HG02623 (cell line): ENCODE results near the gene SYT8.

Experiments
- ATAC-seq: cut with Tn5 transposase; IDR thresholded peaks from one replicate; pipeline ENCODE4 v1.9.1; 2021; ENCODE audit warnings: moderate library complexity; ENCODE audit not compliant: unreplicated experiment

SYT8 gene

DNA sequence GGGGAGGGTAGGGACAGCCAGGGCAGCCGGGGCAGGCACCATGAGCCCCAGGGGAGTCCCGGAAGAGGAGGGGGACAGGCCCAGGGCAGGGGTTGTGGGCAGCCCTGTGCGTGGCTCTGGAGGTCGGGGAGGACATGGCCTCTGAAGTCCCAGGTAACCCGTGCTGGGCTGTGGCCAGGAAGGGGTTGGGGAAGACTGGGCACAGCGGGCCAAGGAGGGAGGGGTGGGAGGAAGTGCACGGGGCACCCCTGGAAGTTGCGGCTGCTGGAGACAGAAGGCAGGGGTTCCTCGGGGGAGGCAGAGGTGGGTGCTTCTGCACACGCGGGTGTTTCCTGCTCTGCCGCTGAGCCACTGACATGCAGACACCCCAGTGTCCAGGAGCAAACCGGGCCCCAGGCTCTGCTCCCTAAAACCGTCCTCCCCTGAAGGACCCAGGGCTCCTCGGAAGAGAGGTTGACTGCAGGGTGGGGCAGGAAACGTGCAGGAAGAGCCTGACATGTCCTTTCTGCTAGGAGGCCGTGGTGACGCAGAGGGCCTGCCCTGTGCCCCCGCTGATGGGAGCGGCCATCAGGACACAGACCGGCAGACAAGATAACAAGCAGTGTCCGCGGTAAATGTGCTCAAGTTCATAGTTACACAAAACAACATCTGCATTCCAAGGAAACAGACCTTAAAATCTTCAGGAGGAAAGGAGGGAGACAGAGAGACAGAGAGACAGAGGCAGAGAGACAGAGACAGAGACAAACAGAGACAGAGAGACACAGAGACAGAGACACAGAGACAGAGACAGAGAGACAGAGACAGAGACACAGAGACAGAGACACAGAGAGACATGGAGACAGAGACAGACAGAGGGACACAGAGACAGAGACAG lies 9.7 kb downstream of the SYT8 start:
- ATAC-seq, result no peak

DNA sequence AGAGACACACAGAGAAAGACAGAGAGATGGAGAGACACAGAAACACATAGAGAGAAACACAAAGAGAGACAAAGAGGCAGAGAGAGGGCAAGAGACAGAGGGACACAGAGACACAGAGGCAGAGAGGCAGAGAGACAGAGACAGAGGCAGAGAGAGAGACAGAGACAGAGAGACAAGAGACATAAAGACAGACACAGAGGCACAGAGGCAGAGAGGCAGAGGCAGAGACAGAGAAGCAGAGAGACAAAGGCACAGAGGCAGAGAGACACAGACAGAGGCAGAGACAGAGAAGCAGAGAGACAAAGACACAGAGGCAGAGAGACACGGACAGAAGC lies 10.3 kb downstream of the SYT8 start:
- no peak for ATAC-seq

DNA sequence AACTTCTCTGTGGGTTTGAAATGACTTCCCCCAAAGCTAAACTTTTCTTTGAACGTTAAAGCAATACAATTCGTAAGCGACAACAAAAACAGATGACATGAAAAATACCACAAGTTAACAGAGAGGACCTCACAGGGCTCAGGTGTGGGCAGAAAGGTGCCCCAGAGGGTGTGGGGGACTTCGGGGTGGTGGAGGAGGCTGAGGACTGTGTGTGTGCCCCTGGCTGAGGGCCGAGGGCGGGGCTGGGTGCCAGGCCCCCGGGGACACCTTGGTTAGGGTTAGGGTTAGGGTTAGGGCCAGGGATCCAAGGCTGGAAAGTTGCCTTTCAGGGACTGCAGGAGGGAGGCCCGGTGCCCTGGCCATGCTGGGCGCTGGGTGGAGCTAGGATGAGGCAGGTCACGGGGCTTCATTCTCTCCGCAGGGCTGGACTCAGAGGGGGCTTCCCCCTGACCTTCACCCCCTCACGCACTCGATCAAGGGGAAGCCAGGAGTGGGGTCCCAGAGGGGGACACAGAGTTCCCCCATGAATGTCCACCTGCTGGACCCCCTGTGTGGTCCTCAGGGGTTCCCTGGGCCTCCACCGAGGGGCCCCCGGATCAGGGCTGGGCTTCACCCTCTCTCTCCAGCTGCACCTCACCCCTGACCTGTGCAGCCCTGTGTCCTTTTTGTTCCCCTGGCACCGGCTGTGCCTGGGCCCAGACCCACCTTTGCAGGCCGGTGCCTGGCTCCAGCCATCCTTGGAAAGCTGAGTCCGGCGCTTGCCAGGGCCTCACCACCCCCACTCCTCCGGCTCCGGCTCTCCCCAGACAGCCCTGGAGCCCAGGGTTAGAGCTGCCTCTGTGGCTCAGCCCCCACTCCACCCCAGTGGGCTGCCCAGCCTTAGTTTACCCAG lies 11.0 kb downstream of the SYT8 start:
- ATAC-seq, result no peak

DNA sequence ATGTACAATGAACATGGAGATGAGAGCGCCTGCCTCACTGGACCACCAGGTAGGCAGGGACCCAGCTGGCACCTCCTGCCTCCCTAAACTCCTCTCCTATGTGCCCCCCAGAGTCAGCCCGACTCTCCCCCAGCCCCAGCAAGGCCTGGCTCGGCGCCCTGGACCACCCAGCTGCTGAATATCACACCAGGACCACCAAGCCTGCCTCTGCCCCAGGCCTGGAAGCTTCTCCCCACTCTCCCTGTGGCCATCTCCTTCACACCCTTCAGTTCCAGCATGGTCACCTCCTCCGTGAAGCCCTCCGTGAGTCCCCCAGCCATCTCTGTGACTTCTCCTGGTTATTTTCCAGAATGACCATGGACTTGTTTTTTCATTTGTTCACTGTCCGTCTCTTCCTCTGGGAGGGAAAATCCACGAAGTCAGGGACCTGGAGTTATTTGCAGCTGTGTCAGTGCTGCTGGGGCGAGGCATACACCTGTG lies 11.7 kb downstream of the SYT8 start:
- no peak for ATAC-seq

DNA sequence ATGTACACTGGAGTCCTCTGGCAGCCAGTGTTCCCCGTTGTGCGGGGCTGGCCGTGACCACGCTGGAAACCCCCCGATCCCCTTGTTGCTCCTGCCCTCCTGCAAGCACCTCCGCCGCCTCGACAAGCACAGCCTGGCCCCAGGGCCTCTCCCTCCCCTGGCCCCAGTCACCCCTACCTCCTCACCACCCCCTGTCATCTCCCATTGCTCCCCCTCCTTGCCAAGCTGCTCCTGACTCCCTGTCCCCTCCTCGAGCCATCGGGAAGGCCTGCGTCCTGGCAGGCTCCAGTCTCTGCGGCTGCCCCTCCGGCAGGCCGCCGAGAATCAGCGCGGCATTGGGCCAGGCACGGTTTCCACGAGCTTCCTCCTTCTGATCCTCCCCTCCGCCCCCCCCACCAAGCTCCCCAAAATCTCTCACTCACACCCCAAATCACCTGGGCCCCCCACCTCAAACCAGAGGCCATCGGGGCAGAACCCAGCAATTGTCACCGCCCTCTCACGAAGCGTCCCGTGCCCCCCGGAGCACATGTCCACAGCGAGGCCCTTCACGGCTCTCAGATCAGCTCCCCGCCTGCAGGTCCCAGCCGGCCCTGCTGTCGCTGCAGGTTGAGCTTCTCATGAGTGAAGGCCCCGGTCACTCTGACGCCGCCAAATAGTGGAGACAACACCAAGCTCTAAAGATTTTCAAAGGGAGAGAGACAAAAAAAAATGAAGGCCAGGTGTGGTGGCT lies 12.4 kb downstream of the SYT8 start:
- no peak for ATAC-seq

DNA sequence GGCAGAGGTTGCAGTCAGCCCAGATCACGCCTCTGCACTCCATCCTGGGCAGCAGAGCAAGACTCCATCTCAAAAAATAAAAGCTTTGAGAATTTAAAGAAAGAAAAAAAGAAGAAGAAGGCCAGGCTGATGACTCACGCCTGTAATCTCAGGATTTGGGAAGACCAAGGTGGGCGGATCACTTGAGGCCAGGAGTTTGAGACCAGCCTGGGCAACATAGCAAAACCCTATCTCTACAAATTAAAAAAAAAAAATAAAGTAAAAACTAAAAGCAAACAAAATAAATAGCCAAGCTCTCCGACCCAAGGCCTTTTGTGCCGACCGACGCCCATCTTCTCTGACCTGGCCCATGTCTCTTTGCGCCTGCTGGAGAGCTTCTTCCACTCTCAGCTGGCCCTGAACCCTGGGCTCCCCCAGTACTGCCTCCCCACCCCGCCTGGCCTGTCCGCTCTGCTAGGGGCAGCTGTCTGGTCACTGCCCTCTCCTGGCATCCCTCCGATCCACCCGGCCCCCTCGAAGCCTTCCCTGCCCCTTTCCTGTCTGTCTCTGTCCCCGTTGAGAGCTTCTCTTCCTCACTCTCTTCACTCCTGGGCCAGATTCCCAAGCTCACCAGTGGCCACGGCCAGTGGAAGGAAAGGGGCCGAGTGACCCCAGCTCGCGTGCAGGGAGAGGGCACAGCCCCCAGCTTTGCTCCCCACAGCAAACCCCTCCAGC lies 13.3 kb downstream of the SYT8 start:
- ATAC-seq, result no peak

DNA sequence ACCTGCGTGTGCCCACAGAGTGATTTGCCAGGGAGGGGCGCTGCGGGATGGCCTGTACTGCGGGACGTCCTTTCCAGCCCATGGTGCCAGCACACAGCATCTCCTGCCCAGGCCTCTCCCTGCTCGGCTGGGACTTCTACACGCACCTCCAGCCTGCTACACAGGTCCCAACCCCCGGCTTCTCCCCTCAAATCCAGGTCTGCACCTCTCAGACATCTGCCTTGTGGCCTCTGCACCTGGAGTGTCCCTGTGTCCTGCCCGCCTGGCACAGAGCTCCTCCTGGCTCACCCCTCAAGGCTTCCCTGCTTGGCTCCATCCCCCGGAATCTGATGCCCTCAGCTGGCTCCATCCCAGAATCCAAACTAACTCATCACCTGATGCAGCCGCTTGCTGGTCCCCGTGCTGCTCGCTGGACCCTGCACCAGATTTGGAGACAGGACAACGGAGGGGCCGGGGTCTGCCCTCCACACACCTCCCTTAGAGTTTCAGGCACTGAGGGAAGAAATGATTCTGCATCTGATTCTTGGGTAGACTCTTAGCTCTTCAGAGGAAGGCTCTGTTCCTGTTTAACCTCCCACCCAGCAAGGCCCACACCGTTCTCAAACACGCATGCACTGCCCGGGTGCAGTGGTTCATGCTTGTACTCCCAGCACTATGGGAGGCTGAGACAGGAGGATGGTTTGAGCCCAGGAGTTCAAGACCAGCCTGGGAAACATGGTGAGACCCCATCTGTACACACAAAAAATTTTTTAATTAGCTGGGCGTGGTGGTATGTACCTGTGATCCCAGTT lies 14.0 kb downstream of the SYT8 start:
- ATAC-seq, result no peak

DNA sequence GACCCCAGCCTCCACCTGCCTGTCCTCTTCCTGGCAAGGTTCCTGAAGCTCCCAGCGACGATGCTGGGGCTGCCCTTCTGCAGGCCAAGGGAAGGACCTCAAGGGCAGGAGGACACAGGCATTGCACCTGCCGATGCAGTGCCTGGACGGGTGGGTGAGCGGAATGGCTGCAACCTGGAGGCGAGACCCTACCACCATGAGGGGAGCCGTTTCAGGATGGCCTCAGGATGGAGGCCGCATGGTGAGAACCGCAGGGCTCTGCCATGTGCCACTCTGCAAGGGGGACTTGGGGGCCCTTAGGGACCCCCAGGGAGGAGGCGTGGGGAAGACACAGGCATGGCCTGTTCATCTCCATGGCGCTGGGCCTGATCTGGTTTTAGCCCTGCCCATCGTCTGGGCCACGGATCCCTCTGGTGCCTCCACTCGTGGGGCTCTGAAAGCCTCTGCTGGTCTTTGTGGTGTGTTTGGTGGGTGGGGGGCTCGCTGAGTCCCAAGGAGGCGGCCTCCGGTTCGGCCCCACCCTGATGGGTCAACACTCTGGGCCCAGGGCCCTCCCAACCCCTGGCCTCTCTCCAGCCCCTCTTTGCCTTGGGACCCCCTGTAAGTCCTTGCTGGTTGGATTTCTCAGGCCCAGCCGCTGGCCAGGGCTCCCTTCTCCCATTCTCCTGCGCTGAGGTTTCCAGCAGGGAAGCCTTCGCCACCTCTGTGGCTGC lies 16.8 kb downstream of the SYT8 start:
- no peak for ATAC-seq

DNA sequence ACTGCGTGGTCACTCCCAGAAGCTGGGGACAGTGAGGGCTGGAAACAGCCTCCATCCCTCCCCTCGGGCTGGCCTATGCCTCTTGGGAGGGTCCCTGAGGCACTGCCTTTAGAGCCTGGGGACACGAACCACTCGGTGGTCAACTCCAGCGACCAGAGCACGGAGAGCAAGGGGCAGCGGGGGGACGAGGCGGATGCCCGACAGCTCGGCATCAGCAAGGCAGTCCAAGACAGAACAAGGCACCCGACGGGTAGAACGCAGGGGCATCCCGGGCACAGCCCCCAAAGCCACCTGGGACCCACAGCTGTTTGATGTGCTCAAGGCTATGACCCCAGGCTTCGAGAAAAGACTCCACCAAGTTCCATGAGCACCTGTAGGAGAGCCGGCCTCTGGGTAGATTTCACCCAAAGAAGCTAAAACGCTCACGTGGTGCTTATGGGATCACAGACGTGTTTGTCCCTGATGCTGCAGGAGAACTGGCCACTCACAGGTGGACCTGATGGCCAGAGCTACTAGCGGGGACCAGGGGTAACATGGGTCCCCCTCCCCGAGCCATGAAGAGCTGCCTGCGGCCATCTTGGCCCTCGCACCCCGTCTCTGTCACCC lies 17.6 kb downstream of the SYT8 start:
- no peak for ATAC-seq

DNA sequence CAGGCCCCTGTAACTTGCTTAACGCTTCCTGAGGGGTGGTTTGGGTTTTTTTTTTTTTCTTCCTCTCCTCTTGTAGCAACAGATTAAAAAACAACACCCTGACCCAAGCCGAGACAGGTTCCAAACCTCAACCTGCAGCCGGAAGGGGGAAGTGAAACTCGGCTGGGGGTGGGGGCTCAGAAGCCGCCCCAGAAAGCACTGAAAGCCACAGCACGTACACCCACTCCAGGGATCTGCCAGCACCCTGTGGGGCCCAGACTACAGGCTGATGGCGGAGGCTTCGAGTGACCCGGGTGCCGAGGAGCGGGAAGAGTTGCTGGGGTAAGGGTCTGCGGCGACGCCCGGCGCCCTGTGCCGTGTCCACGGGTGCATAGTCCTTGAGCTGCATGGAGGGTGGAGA lies 18.1 kb downstream of the SYT8 start, which contains the start of gene LSP1:
LSP1 (plus strand) TSS at position 208 of the 400 bp plus-strand sequence; CDS start at position 269, 61 bp downstream.
- ATAC-seq, result peak; percentile 34

DNA sequence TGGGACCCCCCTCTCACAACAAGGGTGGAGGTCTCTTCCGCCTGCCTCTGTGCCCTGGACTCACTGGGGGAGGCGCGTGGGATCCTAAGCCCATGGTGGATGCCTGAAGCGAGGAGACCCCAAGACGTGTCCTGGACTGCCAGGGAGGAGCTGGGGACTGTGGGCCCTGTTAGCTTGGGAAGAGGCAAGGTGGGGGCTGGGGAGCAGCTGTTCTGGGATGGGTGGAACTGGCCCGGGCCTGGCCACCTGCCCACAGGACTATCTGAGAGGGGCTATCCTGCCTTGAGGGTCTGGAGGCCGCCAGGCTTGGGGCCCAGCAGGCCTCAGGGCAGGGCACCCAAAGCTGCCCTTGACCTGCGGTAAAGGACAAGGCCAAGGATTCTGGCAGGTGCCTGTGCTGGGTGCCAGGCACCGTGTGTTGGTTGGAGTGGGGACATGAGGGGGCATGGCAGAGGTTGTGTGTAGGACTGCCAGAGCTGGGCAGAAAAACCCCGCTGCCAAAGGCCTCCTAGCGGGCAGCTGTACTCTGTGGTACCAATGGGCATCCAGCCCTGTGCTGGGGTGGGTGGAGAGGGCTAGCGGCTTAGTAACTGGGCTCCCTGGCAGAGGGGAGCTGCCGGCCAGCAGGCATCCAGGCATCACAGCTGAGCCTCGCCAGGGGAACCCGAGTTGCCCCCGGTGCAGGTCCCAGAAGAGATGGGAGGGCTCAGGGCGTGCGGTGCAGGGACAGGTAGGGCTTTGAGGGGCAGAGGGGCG lies 18.8 kb downstream of the SYT8 start:
- ATAC-seq, result no peak

DNA sequence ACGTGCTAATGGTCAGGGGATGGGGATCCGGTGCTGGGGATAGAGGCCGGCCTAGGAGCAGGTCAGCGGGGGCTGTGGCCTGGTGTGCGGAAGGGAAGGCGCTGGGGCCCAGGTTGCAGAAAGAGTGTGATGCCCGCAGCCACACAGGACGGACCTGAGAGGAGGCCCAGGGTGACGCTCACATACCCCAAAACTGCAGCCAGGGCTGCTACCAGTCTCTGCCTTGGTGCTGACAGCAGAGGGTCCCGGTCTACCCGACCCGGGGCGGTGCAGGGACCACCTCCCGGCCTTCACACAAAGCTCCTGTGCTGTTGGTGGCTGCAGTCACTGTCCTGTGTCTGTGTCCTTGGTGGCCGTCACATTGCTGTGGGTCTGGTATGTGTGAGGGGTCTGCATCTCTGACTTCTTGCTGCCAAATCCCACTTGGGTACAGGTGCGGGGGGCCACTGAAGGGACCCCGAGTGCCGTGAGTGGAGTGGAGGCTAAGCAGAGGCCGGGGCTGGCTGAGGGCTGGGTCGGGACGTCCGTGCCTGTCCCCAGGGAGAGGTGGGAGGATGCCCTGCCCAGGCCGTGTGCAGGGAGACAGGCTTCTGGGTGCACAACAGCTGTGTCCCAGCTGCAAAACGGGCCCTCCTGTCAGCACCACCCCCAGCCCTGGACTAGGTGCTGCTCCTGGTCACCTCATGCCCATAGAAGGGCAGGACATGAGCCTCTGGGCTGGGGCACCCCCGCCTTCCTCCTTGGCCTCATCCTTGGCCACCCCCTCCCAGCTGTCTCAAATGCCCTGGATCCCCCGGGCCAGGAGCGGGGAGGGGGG lies 19.6 kb downstream of the SYT8 start:
- peak; percentile 23 for ATAC-seq

DNA sequence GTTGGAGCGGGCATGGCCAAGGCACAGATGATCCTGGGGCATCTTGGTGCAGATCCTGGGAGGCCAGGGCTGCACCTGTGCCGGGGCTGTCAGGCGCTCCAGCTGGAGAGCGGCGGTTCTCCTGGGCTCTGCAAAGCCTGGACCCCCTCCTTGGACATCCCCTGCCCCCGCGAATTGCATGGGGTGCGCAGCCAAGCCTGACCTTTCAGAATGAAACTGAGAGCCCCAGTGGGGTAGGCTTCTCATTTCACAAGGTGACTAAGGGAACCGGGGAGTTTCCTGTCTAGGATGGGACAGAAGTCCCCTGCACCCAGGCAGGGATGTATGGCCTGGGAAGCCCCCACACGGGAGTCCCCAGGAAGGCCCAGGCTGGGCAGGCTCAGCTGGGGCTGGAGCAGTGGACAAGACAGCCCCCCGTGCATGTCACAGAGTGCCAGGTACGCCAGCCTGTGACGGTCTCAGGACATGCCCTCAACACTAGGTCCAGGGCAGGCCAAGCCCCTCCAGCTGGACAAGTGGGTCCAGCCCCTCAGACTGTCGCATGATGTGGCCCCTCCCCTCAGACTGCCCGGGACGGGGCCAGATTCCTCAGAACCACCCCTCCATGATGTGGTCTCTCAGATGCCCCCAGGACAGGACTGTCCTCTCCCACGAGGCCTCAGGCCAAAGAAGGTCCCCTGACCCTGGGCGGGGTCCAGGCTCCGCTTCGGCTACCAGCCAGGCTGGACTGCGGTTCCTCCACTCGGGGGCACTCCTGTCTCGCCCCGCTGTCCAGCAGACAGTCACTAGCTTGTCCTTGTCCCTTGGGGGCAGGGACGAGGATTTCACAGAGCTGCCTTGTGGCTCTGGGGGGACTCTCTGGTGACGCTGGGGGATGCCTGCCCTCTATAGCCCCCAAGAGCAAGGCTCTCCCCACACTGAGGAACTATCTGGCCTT lies 20.4 kb downstream of the SYT8 start:
- peak; percentile 15 for ATAC-seq

DNA sequence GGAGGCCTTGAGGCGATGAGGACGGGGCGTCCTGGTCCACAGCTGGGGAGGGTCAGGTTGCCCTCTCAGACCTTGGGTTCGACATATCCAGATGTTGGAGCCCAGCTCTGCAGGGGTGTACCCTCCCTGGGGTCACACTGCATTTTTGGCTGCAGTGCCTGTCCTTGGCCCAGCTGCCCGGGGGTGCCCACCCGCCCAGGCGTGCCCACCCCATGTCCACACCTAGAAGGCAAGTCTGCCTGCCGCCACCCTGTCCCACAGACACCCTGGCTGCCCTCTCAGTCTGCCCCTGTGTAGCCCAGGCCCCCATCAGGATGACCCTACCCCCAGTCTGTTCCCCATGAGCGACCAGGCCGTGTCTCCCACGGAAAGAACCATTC lies 21.1 kb downstream of the SYT8 start:
- ATAC-seq, result no peak

DNA sequence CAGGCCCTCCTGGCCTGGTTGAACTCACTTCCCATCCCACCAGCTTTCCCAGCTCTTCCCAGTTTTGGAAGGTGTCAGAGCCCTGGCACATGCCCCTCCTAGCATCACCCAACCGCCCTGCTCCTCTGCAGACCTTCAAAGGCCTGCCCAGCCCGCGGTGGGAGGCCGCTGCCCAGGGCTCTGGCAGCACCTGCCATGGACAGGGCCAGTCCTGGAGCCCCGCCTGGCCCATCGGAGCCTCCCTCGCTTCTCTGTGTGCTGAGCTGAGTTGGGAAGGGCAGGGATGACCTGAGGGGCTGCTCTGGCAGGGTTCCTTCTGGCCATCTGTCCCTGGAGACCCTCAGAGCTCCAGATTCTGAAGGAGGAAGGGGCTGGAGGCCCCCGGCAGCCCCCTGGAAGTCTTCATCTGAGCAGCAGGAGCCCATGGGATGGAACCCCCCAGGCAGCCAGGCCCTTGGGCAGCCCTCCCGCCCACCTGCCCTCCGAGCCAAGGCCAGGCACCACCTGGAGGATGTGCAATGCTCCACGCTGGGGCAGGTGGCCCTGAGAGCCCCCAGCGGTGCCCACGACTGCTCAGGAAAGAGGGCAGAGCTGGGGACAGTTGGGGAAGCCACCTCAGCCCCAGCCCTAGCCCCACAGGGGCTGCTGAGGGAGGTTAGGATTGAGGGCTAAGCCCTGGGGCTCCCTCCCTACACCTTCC lies 21.7 kb downstream of the SYT8 start:
- no peak for ATAC-seq
